Measurements from ENCODE around the gene SNTA1. TPM values are rescaled to one million over a fixed set of nuclear protein-coding genes. Genes with fewer than 3 reads are reported as not detected.
A peak's percentile ranks its signal among the peaks of the same experiment; 100 is the strongest.

Gene SNTA1
- polyA plus RNA-seq, 3 donors = 0.56 to 0.93 (median 0.63) TPM

- H3K9me3 ChIP-seq (replicated peaks in 1 of 2; ENCODE audit: control insufficient read depth in 1 of 2, insufficient read depth in 1 of 2, low read length in 2 of 2) = no peaks in the 10 kb centered on the region
- H3K27me3 Mint-ChIP-seq (ENCODE audit: low read depth in 3 of 3) = peaks cover 0 to 3% (median under 1%) of the 10 kb centered on the region in 3 donors
- no peak overlapping the region for H3K4me3 ChIP-seq (replicated peaks in 1 of 3; ENCODE audit: low read depth in 2 of 3, low read length in 3 of 3)
- H3K79me2 ChIP-seq (ENCODE audit: insufficient read depth, low read length) = no peaks in the 10 kb centered on the region
- intact Hi-C loops (cut with micrococcal nuclease) = no loop called here
- H2AFZ ChIP-seq (ENCODE audit: insufficient read depth, low read depth, low read length, poor library complexity, severe bottlenecking) = no peak overlapping the region
- no peaks in the 10 kb centered on the region for H3K36me3 ChIP-seq (replicated peaks in 1 of 2; ENCODE audit: control insufficient read depth in 1 of 2, insufficient read depth in 2 of 2, low read length in 2 of 2)
- TF ChIP-seq CTCF (IDR thresholded peaks at IDR 0.05) = no peak
- DNase-seq = no peak
- H3K4me1 Mint-ChIP-seq = no peaks in the 10 kb centered on the region
- no peak overlapping the region for H3K4me3 Mint-ChIP-seq
- no peak overlapping the region for H3K27ac ChIP-seq (ENCODE audit: low read depth in 1 of 2, low read length in 2 of 2)
- H4K20me1 ChIP-seq (ENCODE audit: insufficient read depth, low read length) = no peaks in the 10 kb centered on the region
- H3K36me3 Mint-ChIP-seq = no peaks in the 10 kb centered on the region
- H3K4me1 ChIP-seq (ENCODE audit: control insufficient read depth in 1 of 2, insufficient read depth in 2 of 2, low read length in 2 of 2) = no peaks in the 10 kb centered on the region
- peaks cover 0 to 5% (median 0%) of the 10 kb centered on the region in 7 donors for H3K9me3 Mint-ChIP-seq
- H3K27ac Mint-ChIP-seq = peak overlapping the region in 1 of 7 donors; percentile 58
- H3K4me2 ChIP-seq (replicated peaks; ENCODE audit: extremely low read depth, low read length, poor library complexity, severe bottlenecking) = no peak overlapping the region
- H3K9ac ChIP-seq (ENCODE audit: insufficient read depth, low read length, poor library complexity, severe bottlenecking) = no peak overlapping the region
- no peaks in the 10 kb centered on the region for H3K27me3 ChIP-seq (ENCODE audit: control insufficient read depth in 2 of 2, insufficient read depth in 2 of 2, low read length in 2 of 2)
- WGBS (ENCODE audit: insufficient coverage) = 100% methylated on average over 2 of the region's 5 CpGs
Measured at GRCh38 chr20:33434434-33434833, 9.1 kb downstream of the SNTA1 start.

GRCh38 chr20:33433465-33434234 is 9.9 kb downstream of the SNTA1 start:
- H3K9ac ChIP-seq (ENCODE audit: insufficient read depth, low read length, poor library complexity, severe bottlenecking) = no peak overlapping the region
- no peaks in the 10 kb centered on the region for H3K79me2 ChIP-seq (ENCODE audit: insufficient read depth, low read length)
- no peaks in the 10 kb centered on the region for H4K20me1 ChIP-seq (ENCODE audit: insufficient read depth, low read length)
- Mint-ChIP-seq H3K4me3 (no peak overlapping the region), H3K4me1 (no peaks in the 10 kb centered on the region), H3K9me3 (peaks cover 0 to 5% (median 0%) of the 10 kb centered on the region in 7 donors), H3K36me3 (no peaks in the 10 kb centered on the region), H3K27ac (no peak overlapping the region), H3K27me3 (ENCODE audit: low read depth in 3 of 3) (peaks cover 0 to 2% (median 0%) of the 10 kb centered on the region in 3 donors)
- intact Hi-C loops (cut with micrococcal nuclease) = no loop called here
- no peaks in the 10 kb centered on the region for H3K27me3 ChIP-seq (ENCODE audit: control insufficient read depth in 2 of 2, insufficient read depth in 2 of 2, low read length in 2 of 2)
- no peak overlapping the region for H3K27ac ChIP-seq (ENCODE audit: low read depth in 1 of 2, low read length in 2 of 2)
- no peak overlapping the region for H2AFZ ChIP-seq (ENCODE audit: insufficient read depth, low read depth, low read length, poor library complexity, severe bottlenecking)
- H3K9me3 ChIP-seq (replicated peaks in 1 of 2; ENCODE audit: control insufficient read depth in 1 of 2, insufficient read depth in 1 of 2, low read length in 2 of 2) = no peaks in the 10 kb centered on the region
- no peaks in the 10 kb centered on the region for H3K36me3 ChIP-seq (replicated peaks in 1 of 2; ENCODE audit: control insufficient read depth in 1 of 2, insufficient read depth in 2 of 2, low read length in 2 of 2)
- H3K4me1 ChIP-seq (ENCODE audit: control insufficient read depth in 1 of 2, insufficient read depth in 2 of 2, low read length in 2 of 2) = no peaks in the 10 kb centered on the region
- 80% methylated on average over 1 of the region's 8 CpGs for WGBS (ENCODE audit: insufficient coverage)
- DNase-seq = no peak
- H3K4me2 ChIP-seq (replicated peaks; ENCODE audit: extremely low read depth, low read length, poor library complexity, severe bottlenecking) = no peak overlapping the region
- no peak overlapping the region for H3K4me3 ChIP-seq (replicated peaks in 1 of 3; ENCODE audit: low read depth in 2 of 3, low read length in 3 of 3)
- no peak for TF ChIP-seq CTCF (IDR thresholded peaks at IDR 0.05)

Measured in CD14-positive monocyte (primary cell).